ENCODE results near the gene PTTG1IP2. TPM values are rescaled to one million over a fixed set of nuclear protein-coding genes. Genes with fewer than 3 reads are reported as not detected.

The PTTG1IP2 gene
- total RNA-seq, 1 experiment from 2014 or later, result not detected

DNA sequence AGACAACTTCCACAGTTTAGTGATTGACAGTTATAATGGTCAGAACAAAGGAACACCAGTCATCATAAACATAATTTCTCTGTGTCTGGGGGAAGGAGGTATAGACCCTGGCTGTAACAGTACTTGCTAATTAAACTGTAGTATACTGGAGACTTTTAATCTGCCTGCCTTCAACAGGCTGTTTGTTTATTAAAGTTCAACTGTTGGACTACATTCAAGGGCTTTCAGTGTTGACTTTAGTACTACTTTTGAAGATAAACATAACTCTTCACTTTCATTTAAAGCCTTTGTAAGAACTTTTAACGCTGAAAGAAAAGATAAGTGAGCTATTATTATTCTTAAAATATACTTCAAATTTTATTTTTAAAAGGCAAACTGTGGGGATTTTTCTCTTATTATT lies 15.5 kb upstream of the PTTG1IP2 start:
- DNase-seq, result no peak
- Histone ChIP-seq H3K56ac (ENCODE audit: insufficient read length, low read depth, low read length) (no peak overlapping the region), H4K8ac (replicated peaks; ENCODE audit: insufficient read length, low read depth, low read length) (no peak overlapping the region), H3K4me1 (ENCODE audit: insufficient read depth, low read length) (no peaks in the 10 kb centered on the region), H3K18ac (ENCODE audit: insufficient read length, low read depth, low read length) (no peak overlapping the region), H3K79me2 (ENCODE audit: insufficient read depth, low read length) (no peaks in the 10 kb centered on the region), H3K9me3 (ENCODE audit: control insufficient read depth, low read depth, low read length) (no peaks in the 10 kb centered on the region), H2BK20ac (ENCODE audit: low read depth, low read length, poor library complexity, severe bottlenecking) (no peak overlapping the region), H4K91ac (ENCODE audit: insufficient read length, low read depth, low read length) (no peak overlapping the region), H3K4ac (ENCODE audit: low read depth, low read length) (no peak overlapping the region), H2BK120ac (ENCODE audit: low read depth, low read length, poor library complexity, severe bottlenecking) (no peak overlapping the region), H3K9ac (ENCODE audit: extremely low read depth, insufficient read length, low read length) (no peak overlapping the region), H4K20me1 (ENCODE audit: control insufficient read depth, insufficient read depth, insufficient read length) (no peaks in the 10 kb centered on the region), H3K14ac (ENCODE audit: insufficient read depth, low read length) (no peak overlapping the region), H3K79me1 (ENCODE audit: insufficient read depth, low read depth, low read length, poor library complexity, severe bottlenecking) (no peaks in the 10 kb centered on the region), H2BK15ac (ENCODE audit: low read depth, low read length) (no peak overlapping the region), H2BK12ac (ENCODE audit: insufficient read length, low read depth, low read length) (no peak overlapping the region), H3K27me3 (ENCODE audit: insufficient read depth, low read length) (no peaks in the 10 kb centered on the region), H3K27ac (ENCODE audit: insufficient read length, low read depth, low read length) (no peak overlapping the region), H3K23ac (ENCODE audit: insufficient read length, low read depth, low read length) (no peak overlapping the region), H2AFZ (ENCODE audit: low read length) (no peak overlapping the region), H3T11ph (ENCODE audit: low read length) (no peak overlapping the region), H3K23me2 (ENCODE audit: insufficient read length, low read depth, low read length, poor library complexity, severe bottlenecking) (no peaks in the 10 kb centered on the region), H2AK5ac (ENCODE audit: insufficient read length, low read length) (no peak overlapping the region), H4K5ac (ENCODE audit: insufficient read length, low read depth, low read length) (no peak overlapping the region), H3K4me2 (ENCODE audit: insufficient read depth, insufficient read length, low read length) (no peak overlapping the region), H2BK5ac (ENCODE audit: insufficient read length, low read length) (no peak overlapping the region)
- no peak overlapping the region for H3K4me3 Mint-ChIP-seq
- H3K27me3 Mint-ChIP-seq (ENCODE audit: low read depth), result no peaks in the 10 kb centered on the region; the same call in 1 of the 2 replicates
- H3K9me3 Mint-ChIP-seq, result no peaks in the 10 kb centered on the region
- TF ChIP-seq, protein P1, sequence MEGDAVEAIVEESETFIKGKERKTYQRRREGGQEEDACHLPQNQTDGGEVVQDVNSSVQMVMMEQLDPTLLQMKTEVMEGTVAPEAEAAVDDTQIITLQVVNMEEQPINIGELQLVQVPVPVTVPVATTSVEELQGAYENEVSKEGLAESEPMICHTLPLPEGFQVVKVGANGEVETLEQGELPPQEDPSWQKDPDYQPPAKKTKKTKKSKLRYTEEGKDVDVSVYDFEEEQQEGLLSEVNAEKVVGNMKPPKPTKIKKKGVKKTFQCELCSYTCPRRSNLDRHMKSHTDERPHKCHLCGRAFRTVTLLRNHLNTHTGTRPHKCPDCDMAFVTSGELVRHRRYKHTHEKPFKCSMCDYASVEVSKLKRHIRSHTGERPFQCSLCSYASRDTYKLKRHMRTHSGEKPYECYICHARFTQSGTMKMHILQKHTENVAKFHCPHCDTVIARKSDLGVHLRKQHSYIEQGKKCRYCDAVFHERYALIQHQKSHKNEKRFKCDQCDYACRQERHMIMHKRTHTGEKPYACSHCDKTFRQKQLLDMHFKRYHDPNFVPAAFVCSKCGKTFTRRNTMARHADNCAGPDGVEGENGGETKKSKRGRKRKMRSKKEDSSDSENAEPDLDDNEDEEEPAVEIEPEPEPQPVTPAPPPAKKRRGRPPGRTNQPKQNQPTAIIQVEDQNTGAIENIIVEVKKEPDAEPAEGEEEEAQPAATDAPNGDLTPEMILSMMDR (conservative IDR thresholded peaks at IDR 0.05), result no peak
- H3K4me1 Mint-ChIP-seq, result peaks cover 7 to 9% of the 10 kb centered on the region in 2 experiments
- H3K36me3 Mint-ChIP-seq (ENCODE audit: insufficient read depth in 1 of 3, low read depth in 3 of 3), result no peaks in the 10 kb centered on the region
- H3K27ac Mint-ChIP-seq, result no peak overlapping the region
- WGBS (ENCODE audit: extremely low coverage, insufficient read length, low lambda C conversion rate), result no CpG with 5 or more reads among the region's 1 CpG

All from H9 (cell line).